GM19023 (cell line): Measurements from ENCODE around the gene INSYN2B.
A peak's percentile ranks its signal among the peaks of the same experiment; 100 is the strongest.

Experiments used
- ATAC-seq: cut with Tn5 transposase; IDR thresholded peaks from one replicate; pipeline ENCODE4 v1.9.1; 2021; ENCODE audit warnings: mild to moderate bottlenecking, moderate library complexity; ENCODE audit not compliant: unreplicated experiment

Gene INSYN2B

DNA sequence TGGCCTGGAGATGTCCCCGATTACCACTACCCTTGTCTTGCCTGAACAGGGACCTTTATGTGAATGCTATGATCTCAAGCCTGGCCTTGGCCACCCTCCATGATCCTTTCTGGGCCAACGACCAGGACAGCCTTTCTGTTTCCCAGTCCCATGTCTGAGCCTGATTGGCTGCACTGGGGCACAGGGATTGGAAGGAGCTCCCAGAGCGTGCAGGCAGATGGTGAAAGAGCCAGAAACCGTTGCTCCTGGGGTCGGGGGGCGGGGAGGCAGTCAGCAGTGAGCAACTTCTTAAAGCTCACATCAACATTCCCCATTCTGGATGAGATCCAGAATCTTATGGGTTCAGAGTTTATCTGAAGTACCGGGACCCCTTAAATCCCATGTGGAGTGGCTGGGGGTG, 84.4 kb downstream of the INSYN2B start:
- ATAC-seq: no peak

DNA sequence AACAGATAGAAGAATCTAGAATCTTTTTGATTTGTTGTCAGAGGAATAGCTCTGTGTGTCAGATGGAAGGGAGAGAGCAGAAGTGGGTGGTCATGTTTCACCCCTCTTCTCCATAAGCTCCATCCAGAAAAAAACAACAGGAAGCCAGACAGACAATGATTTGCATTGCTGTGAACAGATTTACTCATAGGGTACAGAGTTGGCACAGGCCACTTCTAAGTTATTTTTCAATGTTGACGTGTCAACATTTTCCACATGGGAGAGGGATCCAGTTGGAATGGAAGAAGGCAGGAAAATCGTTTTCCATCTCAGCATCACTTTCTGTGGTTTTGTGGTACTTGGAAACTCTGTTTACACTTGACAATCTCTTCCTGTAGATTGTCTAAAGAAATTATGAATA, 86.7 kb downstream of the INSYN2B start:
- no peak for ATAC-seq

DNA sequence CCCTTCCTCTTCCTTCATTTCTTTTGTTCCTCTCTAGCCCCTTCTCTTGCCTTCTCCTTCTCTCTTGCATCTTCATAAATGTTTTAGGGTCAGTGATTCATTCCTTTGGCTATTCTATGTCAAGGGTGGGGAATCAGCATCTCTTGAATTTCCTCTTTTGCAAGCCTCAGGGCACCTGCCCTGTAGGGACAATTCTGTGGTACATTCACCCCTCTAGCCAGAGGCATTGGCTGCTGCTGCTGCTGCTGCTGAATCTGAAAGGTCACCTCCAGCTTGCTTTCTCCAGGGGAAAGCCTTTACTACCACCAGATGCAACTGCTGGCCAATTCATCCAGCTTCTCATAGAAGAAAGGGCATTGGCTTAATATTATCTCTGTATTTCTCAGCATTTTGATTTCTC, 87.3 kb downstream of the INSYN2B start:
- ATAC-seq: no peak

DNA sequence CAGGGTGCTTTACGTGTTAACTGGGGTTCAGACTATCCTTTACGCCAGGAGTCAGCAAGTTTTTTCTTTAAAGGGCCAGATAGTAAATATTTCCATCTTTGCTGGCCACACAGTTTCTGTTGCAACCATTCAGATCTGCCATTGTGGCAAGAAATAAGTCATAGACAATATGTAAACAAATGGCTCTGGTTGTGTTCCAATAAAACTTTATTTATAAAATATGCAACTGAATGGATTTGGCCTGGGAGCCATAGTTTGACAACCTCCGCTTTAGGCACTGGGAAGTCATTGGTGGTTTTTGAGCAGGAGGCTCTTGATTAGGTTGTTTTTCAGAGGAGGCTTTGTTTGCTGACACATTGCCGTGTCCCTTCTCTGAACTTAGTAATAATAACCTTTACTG, 90.7 kb downstream of the INSYN2B start:
- no peak for ATAC-seq

DNA sequence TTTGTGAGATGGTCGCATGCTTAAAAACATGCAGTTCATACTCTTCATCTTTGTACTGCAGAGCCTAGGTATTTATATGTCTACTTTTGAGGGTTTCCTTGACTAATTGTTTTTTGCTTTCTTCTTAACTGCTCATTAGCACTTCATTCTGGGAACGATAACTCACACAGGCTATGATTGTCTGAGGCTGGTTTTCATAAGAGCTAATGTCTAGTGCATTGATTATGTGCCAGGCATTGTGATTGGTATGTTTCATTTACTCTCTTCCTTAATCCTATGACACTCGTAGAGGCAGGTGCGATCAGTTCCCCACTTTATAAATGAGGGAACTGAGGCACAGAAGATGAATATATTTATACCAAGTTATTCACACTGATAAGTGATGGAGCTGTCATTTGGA, 93.6 kb downstream of the INSYN2B start:
- ATAC-seq: no peak

DNA sequence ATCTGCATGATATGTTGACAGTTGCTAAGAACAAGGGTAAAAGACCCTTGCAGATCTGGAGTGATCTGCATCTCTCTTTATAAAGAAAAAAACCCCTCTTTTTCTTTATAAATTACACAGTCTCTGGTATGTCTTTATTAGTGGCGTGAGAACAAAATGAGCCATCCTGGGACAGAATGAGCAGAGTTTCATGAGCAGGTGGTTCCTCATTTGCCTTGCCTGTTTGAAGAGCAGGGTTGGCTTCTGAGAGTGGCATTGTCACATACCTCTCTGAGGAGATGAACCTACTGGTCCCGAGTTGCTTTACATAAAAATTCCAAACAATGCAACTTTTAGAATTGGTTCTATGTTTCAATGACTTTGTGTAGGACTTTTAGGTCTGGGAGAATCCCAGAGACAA, 94.3 kb downstream of the INSYN2B start:
- ATAC-seq: no peak

DNA sequence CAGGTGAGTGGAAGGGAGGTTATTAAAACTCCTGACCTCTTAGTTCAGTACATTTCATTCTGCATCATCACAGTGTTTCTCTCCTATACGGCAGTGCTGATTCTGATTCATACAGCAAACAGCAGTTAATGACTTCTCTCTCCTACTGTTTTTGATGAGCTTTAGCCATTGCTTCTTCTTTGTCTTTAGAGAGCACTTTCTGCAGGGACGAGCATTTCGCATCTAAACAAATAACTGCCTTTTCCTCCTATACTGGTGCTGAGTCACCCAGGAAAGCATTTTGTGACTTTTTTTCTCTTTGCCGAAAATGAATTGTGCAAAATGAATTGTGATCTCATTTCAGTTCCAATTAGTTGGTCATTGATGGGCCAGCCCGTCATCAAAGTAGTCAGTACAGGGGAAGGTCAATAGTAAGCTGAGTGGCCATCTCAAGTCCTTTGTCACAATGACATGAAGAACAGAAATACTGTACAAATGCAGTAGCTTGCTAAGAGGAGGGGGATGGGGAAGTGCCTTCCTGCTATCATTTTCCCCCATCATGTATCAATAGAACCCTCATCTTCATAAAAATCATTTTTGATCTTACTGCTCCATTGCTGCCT, 98.5 kb downstream of the INSYN2B start:
- ATAC-seq: no peak

DNA sequence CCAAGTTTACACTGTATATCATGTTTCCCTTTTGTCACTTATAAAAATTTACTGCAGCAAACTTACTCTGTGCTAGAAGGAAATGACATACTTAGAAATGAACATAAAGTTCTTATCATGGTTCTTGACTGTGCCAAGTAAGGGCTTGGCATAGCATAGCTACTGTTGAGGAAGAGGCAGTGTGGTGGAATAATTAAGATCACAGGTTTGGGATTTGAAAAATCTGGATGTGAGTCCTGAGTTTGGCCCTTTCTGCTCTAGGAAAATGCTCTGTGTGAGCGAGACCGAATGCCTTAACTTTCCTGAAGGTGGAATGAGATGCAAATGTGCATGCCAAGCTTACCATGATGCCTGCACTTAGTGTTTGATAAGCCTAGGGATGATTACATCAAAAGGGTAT, 99.5 kb downstream of the INSYN2B start:
- no peak for ATAC-seq

DNA sequence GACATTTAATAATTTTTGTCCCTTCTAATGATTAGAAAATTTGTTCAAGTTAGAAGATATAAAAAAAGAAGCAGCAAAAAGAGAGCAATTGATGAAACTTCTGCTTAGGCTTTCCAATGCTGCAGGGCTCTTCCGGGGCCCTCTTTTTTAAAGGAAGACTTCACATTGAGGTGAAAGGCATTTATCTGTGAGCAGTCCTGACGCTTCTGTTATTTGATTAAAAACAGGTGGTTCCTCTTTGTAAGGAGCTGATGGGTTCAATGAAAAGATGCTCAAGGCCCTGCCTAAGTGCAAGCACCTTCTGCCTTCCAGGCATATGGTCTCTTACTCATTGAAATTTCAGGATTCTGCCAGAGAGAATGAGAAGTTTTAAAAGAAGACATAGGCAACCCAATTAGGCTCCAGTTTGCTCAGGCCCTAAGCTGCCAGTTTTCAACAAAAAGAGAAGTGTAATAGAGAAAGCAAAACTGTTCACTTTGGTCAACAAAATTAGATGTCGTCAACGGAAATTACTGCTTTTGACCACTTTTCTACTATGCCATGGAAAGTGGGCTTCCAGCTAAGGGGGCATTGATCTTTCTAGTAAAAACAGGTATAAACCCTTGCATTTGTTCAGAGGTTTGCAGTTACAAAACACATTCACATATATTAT, 100.2 kb downstream of the INSYN2B start:
- peak; percentile 59 for ATAC-seq

DNA sequence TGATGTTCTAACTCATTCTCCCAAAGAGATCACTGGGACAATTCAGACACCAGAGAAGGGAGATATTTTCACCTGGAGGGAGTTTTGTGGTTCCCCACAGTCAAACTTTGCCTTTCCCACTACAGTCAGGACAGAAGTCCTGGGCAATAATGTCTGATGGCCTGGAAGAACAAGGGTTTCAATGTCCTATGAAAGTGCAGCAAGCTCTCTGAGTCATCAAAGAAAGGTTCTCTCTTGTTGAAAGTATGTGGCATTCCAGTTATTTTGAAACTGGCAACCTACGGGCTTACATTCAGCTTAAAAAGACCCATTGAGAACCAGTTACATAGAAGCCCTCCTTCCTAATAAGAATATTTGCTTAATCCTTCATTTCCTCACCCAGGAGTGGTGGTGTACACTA, 103.9 kb downstream of the INSYN2B start:
- ATAC-seq: no peak

DNA sequence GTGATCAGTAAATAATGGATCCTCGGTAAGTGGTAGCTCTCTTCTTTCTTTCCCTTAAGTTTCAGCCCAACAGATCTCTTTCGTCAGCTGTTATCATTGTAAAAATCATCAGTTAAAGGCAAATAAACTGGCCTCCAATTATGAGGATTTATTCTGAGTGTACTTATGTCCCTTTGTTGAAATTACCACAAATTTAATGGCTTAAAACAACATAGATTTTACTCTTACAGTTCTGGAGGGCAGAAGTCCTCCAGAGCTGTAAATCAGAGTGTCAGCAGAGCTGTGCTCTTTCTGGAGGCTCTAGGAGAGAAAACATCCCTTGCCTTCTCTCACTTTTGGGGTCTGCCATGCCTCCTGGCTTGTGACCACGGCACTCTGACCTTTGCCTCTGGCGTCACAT, 104.6 kb downstream of the INSYN2B start:
- ATAC-seq: no peak

DNA sequence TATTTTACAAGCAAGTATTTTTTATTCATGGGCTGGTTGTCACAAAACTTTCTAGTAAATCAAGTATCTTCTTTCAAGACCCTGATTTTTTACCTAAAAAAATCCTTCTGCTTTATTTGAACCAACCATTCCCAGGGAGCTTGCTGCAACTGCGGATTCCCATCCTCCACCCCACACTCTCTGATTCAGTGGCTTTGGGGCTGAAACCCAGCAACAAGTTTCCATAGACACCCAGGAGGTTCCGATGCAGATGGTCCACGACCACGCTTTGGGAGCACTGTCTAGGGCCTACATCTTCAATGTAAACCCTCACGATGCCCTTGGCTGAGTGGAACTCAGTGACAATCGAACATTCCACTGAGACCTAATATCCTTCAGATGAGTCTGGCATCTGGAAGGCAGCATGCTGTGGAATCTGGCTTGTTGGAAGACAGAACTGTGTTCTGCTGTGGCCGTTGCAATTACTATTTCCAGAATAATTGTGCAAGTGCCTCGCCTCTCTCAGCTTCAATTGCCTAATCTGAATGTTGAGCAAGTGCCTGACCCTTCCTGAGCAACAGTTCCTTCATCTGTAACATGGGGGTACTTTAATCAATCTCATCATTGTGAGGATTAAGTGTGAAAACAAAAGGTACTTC, 105.1 kb downstream of the INSYN2B start:
- ATAC-seq: no peak

DNA sequence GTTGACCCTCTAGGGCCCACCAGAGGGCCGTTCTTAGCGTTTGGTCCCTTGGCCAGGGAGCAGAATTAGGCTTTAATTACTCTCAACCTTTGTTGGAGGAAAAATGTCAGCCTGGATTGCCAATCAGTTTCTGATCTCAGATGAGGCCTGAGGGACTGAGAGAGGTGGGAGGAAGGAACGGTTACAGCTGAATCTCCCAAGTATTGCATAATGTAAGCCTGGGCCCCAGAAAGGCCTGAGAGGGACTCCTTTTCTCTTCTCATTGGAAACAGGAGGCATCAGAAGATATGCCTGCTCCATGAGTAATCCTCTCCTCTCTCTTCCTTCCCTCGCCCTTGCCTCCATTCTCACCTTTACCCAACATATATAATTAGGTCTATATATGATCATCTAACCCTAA, 105.7 kb downstream of the INSYN2B start:
- ATAC-seq: no peak

DNA sequence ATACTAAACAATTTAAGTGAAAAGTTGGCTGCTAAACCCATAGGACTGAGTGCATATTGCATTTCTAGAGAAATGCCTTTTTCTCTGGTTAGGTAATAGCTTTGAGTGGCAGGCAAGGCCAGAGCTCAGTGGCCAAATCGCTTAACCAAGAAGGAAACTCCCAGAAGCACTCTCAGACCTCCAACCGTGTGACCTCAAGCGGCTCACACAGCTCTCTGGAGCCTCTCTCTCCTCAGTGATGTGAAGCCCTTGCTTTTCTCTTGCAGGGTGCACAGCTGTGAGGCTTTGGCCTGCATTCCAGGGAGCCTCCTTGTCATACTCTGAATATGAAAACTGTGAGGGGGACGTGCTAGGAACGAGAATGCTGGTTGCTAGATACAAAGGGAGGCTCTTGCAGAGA, 106.7 kb downstream of the INSYN2B start:
- ATAC-seq: no peak

DNA sequence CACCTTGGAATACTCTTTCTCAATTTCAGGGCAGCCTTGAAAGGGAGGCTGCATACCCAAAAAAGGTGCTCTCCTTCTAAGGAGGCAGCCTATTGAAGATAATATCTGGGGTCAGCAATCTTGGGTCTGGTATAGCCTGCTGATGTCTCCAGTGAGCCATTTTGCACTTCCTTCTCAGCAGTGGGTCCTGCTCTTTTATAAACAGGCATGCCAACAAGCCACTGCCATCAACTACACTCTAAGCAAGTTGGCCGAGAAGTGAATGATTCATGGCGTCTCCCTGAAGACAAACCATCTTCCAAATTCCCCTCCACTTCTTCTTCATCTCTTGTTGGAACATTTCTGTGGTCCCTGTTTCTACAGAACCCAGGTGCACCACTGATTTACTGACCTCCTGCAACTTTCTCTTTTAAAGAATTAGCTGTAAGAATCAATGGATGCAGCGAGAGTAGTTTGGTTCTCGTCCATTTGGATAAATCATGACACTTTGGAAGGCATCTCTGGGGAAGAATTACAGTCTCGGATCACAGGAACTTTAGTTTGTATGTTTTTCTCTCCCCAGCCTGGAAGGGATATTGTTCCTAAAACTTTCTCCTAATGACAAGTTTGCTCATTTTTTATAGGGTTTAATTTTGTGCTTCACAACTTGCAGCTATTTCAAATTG, 108.3 kb downstream of the INSYN2B start:
- ATAC-seq: no peak

DNA sequence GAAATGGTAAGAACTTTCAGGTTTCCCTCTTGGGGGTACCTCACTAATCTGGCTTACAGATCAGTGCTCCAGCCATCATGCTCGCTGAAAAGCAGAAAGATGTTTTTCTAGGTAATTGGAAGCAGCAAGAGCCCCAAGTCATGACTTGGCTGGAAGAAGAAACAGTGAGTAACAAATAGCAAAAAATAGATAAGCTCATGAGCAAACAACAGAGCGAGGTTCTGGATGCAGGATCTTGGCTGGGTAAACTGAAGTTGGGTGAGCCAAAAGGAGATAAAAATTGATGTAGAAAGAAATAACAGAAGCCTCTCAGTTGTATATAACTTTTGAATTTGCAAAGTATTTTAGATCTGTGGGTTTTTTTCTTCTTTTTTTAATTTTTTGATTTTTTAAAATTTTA, 110.1 kb downstream of the INSYN2B start:
- ATAC-seq: no peak

DNA sequence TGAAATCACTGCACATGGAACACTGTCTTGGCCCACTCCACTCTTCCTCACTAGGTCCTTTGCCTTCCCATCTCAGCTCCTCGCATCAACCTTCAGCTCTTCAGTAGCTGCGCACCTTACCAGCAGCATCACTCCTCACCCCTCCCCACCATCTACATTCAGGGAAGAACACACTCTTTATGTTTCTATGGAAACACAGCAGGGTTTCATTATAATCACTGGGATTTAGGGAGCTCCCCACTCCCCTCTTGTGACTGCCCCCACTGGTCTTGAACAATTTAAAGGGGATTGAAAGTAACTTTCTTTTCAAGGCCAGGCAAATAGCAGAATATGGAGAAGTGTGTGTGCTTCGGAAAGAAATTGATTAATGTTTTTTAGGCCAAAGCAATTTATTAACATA, 111.2 kb downstream of the INSYN2B start:
- ATAC-seq: no peak

DNA sequence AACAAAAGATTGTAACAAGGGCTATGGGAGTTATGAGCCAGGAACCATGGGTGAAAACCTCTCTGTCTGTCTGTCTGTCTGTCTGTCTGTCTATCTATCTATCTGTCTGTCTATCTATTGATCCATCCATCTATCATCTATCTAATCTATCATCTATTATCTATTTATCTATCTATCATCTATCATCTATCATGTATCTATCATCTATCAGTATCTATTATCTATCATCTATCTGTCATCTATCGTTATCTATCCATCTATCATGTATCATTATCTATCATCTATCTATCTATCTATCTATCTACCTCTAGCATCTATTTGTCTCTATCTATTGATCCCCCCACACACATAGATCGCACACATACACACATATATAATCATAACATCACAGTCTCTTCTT, 112.9 kb downstream of the INSYN2B start:
- no peak for ATAC-seq

DNA sequence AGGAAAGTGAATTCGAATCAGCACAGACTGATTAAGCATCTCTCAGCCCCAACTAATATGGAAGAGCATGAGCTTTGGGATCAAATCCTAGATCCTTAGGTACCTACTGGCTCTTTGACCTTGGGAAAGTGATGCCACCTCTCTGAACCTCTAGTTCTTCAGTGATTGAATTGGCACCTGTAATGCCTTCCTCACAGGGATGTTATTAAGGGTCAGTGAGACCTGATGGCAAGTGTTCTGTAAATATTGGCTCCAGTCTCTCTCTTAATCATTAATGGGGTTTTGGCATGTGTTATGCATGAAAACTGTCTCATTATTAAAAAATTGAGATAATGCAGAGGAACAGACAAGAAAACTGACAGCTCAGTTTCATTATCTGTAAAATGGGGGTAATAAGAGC, 115.8 kb downstream of the INSYN2B start:
- ATAC-seq: no peak

DNA sequence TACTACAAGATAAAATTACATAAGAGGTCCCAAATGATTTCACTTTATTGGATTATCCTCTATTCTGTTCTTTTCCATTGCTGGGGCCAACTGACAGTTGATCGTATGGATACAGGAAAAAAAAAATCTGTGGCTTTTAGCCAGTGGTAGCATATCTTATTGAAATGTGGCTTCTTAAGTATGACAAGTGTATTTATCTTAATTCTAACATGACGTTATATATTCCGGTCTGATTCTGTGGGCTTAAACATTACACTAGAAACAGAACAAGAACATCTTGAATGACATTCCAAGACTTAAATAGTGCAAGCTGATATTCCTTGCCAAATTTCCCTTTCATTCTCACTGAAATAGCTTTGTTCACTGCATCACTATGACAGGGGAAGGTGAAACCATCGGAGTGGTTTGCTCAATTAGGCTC, 117.9 kb downstream of the INSYN2B start:
- no peak for ATAC-seq

DNA sequence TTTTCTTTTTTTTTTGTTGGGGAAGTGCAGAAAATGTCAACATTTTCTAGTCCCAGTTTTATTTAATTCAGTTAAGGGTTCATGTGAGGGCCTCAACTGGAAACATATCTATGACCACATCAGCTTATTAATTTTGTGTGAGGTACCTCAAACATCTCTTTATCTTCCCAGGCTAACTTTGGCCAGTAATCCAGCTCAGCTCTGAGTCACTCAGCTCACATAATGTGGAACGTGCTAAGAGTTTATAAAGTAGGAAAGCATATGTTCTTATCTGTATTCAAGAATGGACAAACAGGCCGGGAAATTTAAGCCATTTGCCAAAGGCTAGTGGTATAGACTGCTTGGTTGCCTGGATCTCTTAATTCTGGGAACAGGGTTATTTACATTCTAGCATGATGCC, 118.4 kb downstream of the INSYN2B start:
- no peak for ATAC-seq

DNA sequence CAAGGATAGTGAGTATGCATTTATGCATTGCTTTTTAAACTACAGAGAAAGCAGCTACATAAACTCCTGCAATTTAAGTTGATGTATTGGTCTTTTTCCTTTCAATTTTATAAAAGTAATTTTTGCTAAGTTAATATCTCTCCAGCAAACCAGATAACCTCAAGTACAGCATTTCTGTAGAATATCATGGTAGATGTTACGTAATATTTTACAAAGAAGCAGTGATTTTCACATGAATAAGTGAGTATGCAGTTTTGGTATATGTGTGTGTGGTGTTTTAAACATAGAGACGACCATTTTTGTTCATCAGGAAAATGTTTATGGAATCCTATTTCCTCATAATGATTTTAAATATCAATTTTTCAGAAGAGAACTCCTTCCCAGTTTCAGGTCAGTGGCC, 118.9 kb downstream of the INSYN2B start:
- no peak for ATAC-seq
